ENCODE data around the gene TEKT3.

TEKT3 gene

DNA sequence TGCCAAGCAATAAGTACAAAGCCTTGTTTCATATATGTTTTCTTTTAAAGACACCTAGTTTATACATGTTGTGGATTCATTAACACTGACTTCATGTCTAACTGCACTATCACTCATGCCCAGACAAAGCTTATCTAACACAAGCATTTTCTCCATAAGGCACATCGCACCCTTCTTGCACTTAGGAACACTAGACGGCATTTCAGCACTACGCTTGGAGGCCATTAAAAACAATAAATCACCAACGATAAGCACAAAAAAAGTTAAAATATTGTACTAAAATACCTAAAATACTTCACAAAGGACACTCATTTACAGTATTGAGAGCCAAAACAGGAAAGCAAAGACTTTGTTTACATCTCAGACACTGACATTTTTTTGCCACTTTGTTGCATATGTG is 39.0 kb upstream of the TEKT3 start:
- TF ChIP-seq, protein P1, sequence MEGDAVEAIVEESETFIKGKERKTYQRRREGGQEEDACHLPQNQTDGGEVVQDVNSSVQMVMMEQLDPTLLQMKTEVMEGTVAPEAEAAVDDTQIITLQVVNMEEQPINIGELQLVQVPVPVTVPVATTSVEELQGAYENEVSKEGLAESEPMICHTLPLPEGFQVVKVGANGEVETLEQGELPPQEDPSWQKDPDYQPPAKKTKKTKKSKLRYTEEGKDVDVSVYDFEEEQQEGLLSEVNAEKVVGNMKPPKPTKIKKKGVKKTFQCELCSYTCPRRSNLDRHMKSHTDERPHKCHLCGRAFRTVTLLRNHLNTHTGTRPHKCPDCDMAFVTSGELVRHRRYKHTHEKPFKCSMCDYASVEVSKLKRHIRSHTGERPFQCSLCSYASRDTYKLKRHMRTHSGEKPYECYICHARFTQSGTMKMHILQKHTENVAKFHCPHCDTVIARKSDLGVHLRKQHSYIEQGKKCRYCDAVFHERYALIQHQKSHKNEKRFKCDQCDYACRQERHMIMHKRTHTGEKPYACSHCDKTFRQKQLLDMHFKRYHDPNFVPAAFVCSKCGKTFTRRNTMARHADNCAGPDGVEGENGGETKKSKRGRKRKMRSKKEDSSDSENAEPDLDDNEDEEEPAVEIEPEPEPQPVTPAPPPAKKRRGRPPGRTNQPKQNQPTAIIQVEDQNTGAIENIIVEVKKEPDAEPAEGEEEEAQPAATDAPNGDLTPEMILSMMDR (IDR thresholded peaks at IDR 0.05) = no peak

GRCh38 chr17:15379659-15380058 is 38.3 kb upstream of the TEKT3 start:
- TF ChIP-seq, protein P1 (IDR thresholded peaks at IDR 0.05) = no peak

DNA sequence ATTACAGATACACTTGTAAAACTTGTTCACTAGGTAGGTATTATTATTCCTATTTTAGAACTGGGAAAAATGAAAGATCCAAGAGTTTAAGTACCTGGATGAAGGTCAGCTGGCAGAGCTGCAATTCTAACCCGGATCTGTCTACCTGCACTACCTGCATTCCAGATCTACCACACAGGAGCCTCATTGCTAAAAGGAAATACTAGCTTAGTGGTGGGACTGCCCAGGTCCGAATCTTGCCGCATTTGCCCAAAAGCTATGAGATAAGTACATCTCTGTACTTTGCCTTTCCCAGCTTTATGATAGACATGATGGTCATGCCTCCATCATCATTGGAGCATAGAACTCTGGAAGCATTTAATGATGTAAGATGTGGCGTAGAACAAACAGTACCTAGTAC is 36.8 kb upstream of the TEKT3 start:
- TF ChIP-seq, protein P1 (IDR thresholded peaks at IDR 0.05) = no peak

DNA sequence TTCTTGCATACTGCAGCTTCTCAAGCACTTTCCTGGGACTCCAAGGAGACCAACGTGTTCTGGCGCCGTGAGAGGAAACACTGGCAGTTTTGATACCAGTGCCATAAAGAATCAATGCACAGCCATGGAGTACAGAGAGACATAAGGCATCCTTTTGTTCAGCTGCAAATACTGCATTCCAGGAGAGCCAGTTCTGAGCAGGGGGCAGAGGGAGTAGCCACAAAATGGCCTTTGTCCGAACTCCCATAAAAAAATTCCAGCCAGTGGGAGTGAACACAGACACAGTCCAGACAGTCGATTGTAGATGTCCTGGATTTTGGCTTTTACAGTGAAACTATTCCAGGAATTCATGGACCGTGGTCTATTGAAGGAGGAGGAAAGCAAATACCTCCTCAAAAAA is 36.2 kb upstream of the TEKT3 start:
- TF ChIP-seq, protein P1 (IDR thresholded peaks at IDR 0.05) = no peak

DNA sequence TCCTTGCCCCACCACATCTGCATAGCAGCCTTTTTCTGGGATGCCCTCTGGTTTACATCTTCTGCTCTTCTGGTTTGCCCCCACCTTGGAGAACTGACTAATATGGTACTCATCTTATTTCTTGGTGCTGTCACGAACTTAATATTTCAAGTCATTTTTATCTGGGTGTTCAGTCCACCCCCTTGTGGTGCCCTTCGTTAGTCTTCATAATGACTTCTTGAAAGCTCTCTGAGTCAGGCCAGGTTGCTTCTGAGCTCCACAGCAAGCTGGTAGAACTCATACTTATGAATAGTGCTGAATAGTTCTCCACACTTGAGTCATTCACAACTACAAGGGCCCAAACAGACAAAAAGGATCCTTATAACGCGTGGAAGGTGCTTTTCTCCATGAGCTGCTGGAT is 35.8 kb upstream of the TEKT3 start:
- TF ChIP-seq, protein P1 (IDR thresholded peaks at IDR 0.05) = no peak

DNA sequence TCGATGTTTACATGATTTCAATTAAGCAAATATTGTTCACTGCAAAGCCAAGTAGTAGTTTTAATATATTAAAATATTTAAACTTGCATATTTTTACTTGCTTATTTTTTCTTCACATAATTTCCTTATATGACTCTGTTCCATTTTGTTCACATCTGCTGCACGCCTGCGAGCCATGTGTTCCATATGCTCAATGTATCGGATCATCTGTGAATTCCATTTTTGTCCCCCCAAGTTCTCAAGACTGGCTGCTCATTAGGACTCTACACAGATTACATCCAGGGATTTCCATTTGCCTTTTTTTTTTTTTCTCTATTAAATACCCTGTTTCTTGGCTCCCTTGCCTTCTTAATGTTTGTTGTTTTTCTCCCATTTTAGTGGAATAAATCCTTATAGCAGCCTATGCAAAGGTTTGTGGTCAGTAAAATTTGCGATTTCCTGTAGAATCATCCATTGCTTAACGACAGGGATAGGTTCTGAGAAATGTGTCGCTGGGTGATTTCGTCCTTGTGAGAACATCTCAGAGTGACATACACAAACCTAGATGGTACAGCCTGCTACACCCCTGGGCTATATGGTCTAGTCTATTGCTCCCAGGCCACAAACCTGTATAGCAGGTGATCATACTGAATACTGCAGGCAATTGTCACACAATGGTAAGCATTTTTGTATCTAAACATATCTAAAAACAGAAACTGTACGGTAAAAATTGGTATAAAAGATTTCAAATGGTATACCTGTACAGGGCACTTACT is 30.2 kb upstream of the TEKT3 start:
- TF ChIP-seq, protein P1 (IDR thresholded peaks at IDR 0.05) = no peak

DNA sequence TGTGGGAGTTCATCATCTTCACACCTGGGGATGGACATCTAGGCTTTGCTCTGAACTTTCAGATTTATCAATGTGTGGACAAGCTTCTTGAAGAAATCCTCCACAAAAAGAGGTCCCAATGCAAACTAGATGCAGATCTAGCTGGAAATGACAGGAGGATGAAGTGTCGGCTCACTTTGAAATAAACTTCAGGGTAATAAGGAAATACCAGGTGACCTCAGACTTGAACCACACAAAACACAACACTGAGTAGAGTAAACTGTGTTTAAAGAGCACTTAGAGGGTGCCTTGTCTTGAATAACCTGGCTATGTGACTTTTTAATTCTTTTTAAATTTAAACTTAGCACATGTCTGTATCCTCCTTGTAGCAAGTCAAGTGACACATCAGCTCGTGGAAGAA is 27.2 kb upstream of the TEKT3 start:
- TF ChIP-seq, protein P1 (IDR thresholded peaks at IDR 0.05) = no peak

- TF ChIP-seq, protein P1 (IDR thresholded peaks at IDR 0.05) = no peak
Measured at GRCh38 chr17:15366026-15366425, 24.6 kb upstream of the TEKT3 start.

Data from LNCAP (cell line).